ENCODE measurements around the gene THOC5.

The THOC5 gene

GRCh38 chr22:29456211-29456671 is 97.3 kb downstream of the THOC5 start:
- Mint-ChIP-seq H3K27ac (no peak overlapping the region), H3K4me1 (no peaks in the 10 kb centered on the region), H3K27me3 (no peaks in the 10 kb centered on the region), H3K36me3 (ENCODE audit: low read depth) (no peaks in the 10 kb centered on the region), H3K4me3 (no peak overlapping the region), H3K9me3 (no peaks in the 10 kb centered on the region)
- DNase-seq, result no peak
- ATAC-seq, result no peak

Measured in activated naive CD8-positive, alpha-beta T cell treated with anti-CD3 and anti-CD28 coated beads, Interleukin-2, amount 50 U/mL, for 24 hours (primary cell).